Measurements from ENCODE around the gene PAPOLA.
"Not testable (repeated sequence)": the region's sequence is repeated elsewhere in the genome, so short reads cannot be mapped to it uniquely, and the experiment has no call there.

- TF ChIP-seq CTCF, POLR2A (IDR thresholded peaks at IDR 0.05): not testable (repeated sequence)
Observed at GRCh38 chr14:96504353-96504752, 2.2 kb downstream of the PAPOLA start.

Data from gastroesophageal sphincter (tissue), 3 donors.